OCI-LY1 (cell line): ENCODE data around the gene PDCD10.

Source experiments
- H2AFZ ChIP-seq: fragments of 200-600 bp; sonication (generic), shearing (Covaris generic); 2 replicates; pipeline ENCODE4 v1.6.0; 2014; ENCODE audit warnings: antibody characterized with exemption, mild to moderate bottlenecking, low read length
- H3F3A ChIP-seq: fragments of 200-600 bp; sonication (generic), shearing (Covaris generic); 2 replicates; pipeline ENCODE4 v1.6.0; 2014; ENCODE audit warnings: mild to moderate bottlenecking, antibody characterized with exemption, low read length, moderate library complexity; ENCODE audit not compliant: insufficient read depth
- H3K27ac ChIP-seq: fragments of 200-600 bp; sonication (generic); 2 replicates; pipeline ENCODE4 v1.5.1; 2014; ENCODE audit warnings: low read length, mixed run types, mild to moderate bottlenecking, low read depth; ENCODE audit not compliant: poor library complexity, severe bottlenecking
- H3K27me3 ChIP-seq: fragments of 200-600 bp; sonication (generic); 2 replicates; pipeline ENCODE4 v1.6.0; 2014; ENCODE audit warnings: antibody characterized with exemption, mild to moderate bottlenecking, low read length, moderate library complexity; ENCODE audit not compliant: insufficient read depth
- H3K36me3 ChIP-seq: fragments of 200-600 bp; sonication (generic); 2 replicates; pipeline ENCODE4 v1.6.1; 2014; ENCODE audit warnings: mild to moderate bottlenecking, antibody characterized with exemption, low read length, moderate library complexity, mixed read lengths; ENCODE audit not compliant: insufficient read depth
- H3K4me1 ChIP-seq: fragments of 200-600 bp; sonication (generic); 2 replicates; pipeline ENCODE4 v1.5.1; 2014; ENCODE audit warnings: mild to moderate bottlenecking, low read length, moderate library complexity; ENCODE audit not compliant: insufficient read depth, severe bottlenecking
- H3K4me2 ChIP-seq: fragments of 200-600 bp; sonication (generic), shearing (Covaris generic); 2 replicates; pipeline ENCODE4 v1.6.1; 2014; ENCODE audit warnings: low read length
- H3K4me3 ChIP-seq: fragments of 200-600 bp; sonication (generic); 2 replicates; pipeline ENCODE4 v1.5.1; 2014; ENCODE audit warnings: low read length, low read depth, mild to moderate bottlenecking, mixed read lengths; ENCODE audit not compliant: poor library complexity, severe bottlenecking
- H3K79me2 ChIP-seq: fragments of 200-600 bp; shearing (Covaris generic); 2 replicates; pipeline ENCODE4 v1.6.1; 2016; ENCODE audit warnings: mixed run types, low read length, mixed read lengths; ENCODE audit not compliant: insufficient read depth
- H3K9ac ChIP-seq: fragments of 200-600 bp; sonication (generic), shearing (Covaris generic); 2 replicates; pipeline ENCODE4 v1.6.1; 2014; ENCODE audit warnings: mild to moderate bottlenecking, low read length, mixed read lengths
- H3K9me2 ChIP-seq: fragments of 200-600 bp; sonication (generic), shearing (Covaris generic); 2 replicates; pipeline ENCODE4 v1.6.1; 2014; ENCODE audit warnings: low read depth, mild to moderate bottlenecking, low read length, mixed read lengths
- H3K9me3 ChIP-seq: fragments of 200-600 bp; shearing (Covaris generic); 2 replicates; pipeline ENCODE4 v1.6.1; 2014; ENCODE audit warnings: low read length, mixed read lengths
- H4K20me1 ChIP-seq: fragments of 200-600 bp; sonication (generic), shearing (Covaris generic); 2 replicates; pipeline ENCODE4 v1.6.0; 2016; ENCODE audit warnings: mild to moderate bottlenecking, low read length; ENCODE audit not compliant: insufficient read depth
- EZH2 ChIP-seq: fragments of 200-600 bp; sonication (generic), shearing (Covaris generic); IDR thresholded peaks from 2 replicates; pipeline ENCODE4 v1.8.0; 2017; ENCODE audit warnings: borderline replicate concordance, mixed run types, mild to moderate bottlenecking, antibody characterized with exemption, low read length, moderate library complexity, mixed read lengths
- TF ChIP-seq, protein P1 (sequence below): fragments of 200-600 bp; sonication (generic), shearing (Covaris generic); IDR thresholded peaks from 2 replicates; pipeline ENCODE4 v1.5.1; 2017; ENCODE audit warnings: mild to moderate bottlenecking, antibody characterized with exemption, low read length, moderate library complexity, mixed read lengths

The PDCD10 gene

DNA sequence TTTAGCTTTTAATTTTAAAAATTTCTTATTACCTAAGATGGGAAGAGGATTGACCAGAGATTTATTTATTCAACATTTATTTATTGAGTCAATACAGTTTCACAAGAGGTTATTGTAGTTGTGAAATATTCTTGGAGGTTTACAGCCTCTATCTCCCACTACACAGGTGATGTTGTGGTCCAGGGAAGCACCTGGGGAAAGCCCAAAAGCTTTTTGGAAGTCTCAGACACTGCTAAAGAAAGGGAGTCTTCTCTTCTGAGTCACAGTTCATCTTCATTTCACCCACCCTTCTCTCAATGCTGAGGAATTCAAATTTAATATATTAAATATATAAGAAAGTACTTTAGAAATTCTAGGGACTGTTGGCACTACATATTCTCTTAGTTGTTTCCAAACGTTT lies 42.7 kb upstream of the PDCD10 start:
- Histone ChIP-seq H3K79me2 (no peaks in the 10 kb centered on the region), H2AFZ (no peak overlapping the region), H3K9ac (no peak overlapping the region), H3K27ac (no peak overlapping the region), H3F3A (no peaks in the 10 kb centered on the region), H3K36me3 (no peaks in the 10 kb centered on the region), H3K9me3 (peaks cover 6% of the 10 kb centered on the region; the same call in 1 of the 2 replicates), H3K4me3 (no peak overlapping the region), H3K27me3 (no peaks in the 10 kb centered on the region), H3K4me2 (no peak overlapping the region), H3K9me2 (no peaks in the 10 kb centered on the region), H3K4me1 (peaks cover 30% of the 10 kb centered on the region), H4K20me1 (no peaks in the 10 kb centered on the region)
- TF ChIP-seq, protein P1, sequence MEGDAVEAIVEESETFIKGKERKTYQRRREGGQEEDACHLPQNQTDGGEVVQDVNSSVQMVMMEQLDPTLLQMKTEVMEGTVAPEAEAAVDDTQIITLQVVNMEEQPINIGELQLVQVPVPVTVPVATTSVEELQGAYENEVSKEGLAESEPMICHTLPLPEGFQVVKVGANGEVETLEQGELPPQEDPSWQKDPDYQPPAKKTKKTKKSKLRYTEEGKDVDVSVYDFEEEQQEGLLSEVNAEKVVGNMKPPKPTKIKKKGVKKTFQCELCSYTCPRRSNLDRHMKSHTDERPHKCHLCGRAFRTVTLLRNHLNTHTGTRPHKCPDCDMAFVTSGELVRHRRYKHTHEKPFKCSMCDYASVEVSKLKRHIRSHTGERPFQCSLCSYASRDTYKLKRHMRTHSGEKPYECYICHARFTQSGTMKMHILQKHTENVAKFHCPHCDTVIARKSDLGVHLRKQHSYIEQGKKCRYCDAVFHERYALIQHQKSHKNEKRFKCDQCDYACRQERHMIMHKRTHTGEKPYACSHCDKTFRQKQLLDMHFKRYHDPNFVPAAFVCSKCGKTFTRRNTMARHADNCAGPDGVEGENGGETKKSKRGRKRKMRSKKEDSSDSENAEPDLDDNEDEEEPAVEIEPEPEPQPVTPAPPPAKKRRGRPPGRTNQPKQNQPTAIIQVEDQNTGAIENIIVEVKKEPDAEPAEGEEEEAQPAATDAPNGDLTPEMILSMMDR: no peak
- no peak for TF ChIP-seq EZH2

- Histone ChIP-seq H3K27ac (no peak overlapping the region), H3K9me3 (peaks cover 6% of the 10 kb centered on the region; the same call in 1 of the 2 replicates), H3K4me3 (no peak overlapping the region), H4K20me1 (no peaks in the 10 kb centered on the region), H3K4me1 (peaks cover 30% of the 10 kb centered on the region), H3K79me2 (no peaks in the 10 kb centered on the region), H3K27me3 (no peaks in the 10 kb centered on the region), H3K4me2 (no peak overlapping the region), H3F3A (no peaks in the 10 kb centered on the region), H3K9me2 (no peaks in the 10 kb centered on the region), H3K9ac (no peak overlapping the region), H3K36me3 (no peaks in the 10 kb centered on the region), H2AFZ (no peak overlapping the region)
- TF ChIP-seq EZH2: no peak
- TF ChIP-seq, protein P1: no peak
Measured at GRCh38 chr3:167776066-167776685, 41.5 kb upstream of the PDCD10 start.

GRCh38 chr3:167773584-167773983 lies 38.9 kb upstream of the PDCD10 start:
- peak overlapping the region; percentile 7 for H3K4me3 ChIP-seq
- peak overlapping the region; percentile 46 for H3K9ac ChIP-seq
- TF ChIP-seq, protein P1: no peak
- no peak for TF ChIP-seq EZH2
- H3K4me1 ChIP-seq: peaks cover 30% of the 10 kb centered on the region
- H2AFZ ChIP-seq: peak overlapping the region; percentile 6; the same call in 1 of the 2 replicates
- no peaks in the 10 kb centered on the region for H4K20me1 ChIP-seq
- no peaks in the 10 kb centered on the region for H3K27me3 ChIP-seq
- H3K36me3 ChIP-seq: no peaks in the 10 kb centered on the region
- peak overlapping the region; percentile 71 for H3K27ac ChIP-seq
- no peaks in the 10 kb centered on the region for H3K79me2 ChIP-seq
- peaks cover 6% of the 10 kb centered on the region; the same call in 1 of the 2 replicates for H3K9me3 ChIP-seq
- peak overlapping the region; percentile 48 for H3K4me2 ChIP-seq
- no peaks in the 10 kb centered on the region for H3K9me2 ChIP-seq
- no peaks in the 10 kb centered on the region for H3F3A ChIP-seq
